GM18861 (cell line): ENCODE results near the gene AKR7A3.
"Not testable (repeated sequence)": the region's sequence is repeated elsewhere in the genome, so short reads cannot be mapped to it uniquely, and the experiment has no call there.

Experiments
- ATAC-seq: cut with Tn5 transposase; IDR thresholded peaks from one replicate; pipeline ENCODE4 v1.9.1; 2021; ENCODE audit not compliant: unreplicated experiment

Gene AKR7A3

DNA sequence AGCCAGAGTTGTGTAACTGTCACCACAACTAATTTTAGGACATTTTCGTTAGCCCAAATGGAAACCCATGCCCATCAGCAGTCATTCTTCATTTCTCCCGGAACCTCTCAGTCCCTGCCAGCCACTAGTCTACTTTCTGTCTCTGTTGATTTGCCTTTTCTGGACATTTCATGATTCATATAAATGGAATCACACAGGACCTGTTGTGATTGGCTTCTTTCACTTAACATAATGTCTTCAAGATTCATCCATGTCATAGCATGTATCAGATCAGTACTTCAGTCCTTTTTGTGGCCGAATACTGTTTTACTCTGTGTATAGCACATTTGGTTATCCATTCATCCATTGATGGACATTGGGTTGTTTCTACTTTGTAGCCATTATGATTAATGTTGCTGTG is 30.6 kb upstream of the AKR7A3 start:
- no peak for ATAC-seq

DNA sequence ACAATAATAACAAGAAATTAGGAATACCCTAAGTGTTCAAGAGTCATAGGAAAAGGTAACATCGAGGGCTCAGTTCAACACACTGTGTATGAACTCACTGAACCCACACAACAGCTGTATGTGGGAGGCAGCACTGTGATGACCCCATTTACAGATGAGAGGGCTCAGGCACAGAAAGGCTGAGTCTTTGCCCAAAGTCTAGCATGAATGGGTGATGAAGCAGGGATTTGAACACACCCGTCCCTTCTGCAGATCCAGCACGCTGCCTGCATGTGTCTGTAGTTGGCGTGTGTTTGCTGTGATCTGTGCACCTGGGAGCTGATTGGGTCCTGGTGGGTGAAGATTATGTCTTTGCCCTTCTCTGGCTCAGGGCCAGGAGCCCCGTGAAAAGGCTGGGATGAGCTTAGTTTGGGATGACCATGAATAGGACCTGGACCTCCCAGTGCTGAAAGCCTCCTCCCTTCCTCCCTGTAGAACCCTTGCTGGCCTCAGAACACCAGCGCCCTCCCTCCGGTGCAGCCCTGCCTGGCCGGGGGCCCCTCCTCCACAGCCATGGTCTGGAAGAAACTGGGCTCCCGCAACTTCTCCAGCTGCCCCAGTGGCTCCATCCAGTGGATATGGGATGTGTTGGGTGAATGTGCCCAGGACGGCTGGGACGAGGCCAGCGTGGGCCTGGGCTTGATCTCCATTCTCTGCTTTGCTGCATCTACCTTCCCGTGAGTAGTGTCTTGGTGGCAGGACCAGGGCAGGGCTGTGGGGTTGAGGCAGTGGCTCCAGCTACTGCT is 28.7 kb upstream of the AKR7A3 start:
- no peak for ATAC-seq

DNA sequence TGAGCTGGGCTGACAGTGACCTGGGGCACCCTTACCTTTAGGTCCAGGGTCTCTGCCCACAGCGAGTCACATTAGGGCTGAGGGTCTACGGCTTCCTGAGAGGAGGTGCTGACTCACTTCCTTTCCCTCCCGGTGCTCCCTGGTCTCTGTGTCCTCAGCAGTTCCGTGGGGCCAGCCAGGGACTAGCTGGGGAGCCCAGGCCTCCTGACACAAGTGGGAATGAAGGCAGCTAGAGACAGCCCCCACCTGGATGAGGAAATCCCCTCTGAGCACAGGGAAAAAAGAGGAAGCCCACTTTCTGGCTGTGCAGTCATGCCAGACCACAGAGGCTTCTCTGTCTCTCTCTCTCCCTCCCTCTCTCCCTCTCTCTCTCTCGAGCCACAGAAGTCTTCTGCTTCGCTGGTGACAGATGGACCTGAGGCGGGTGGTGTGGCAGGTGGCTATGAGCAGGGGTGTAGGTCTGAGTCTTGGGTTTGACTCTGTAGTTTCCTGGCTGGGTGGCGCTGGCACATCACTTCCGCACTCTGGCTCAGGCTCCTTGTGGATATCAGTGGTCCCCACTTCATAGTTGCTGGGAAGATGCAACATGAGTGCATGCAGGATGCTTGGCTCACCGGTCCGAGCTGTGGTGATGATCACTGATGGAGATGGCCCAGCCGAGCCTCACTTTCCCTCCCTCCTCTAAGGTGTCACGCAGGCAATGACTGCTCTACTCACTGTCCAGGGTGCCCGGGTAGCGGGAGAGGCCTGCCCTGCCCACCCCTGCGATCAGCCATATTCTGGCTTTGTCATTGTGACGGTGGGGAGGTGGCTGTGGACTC is 27.0 kb upstream of the AKR7A3 start:
- no peak for ATAC-seq

DNA sequence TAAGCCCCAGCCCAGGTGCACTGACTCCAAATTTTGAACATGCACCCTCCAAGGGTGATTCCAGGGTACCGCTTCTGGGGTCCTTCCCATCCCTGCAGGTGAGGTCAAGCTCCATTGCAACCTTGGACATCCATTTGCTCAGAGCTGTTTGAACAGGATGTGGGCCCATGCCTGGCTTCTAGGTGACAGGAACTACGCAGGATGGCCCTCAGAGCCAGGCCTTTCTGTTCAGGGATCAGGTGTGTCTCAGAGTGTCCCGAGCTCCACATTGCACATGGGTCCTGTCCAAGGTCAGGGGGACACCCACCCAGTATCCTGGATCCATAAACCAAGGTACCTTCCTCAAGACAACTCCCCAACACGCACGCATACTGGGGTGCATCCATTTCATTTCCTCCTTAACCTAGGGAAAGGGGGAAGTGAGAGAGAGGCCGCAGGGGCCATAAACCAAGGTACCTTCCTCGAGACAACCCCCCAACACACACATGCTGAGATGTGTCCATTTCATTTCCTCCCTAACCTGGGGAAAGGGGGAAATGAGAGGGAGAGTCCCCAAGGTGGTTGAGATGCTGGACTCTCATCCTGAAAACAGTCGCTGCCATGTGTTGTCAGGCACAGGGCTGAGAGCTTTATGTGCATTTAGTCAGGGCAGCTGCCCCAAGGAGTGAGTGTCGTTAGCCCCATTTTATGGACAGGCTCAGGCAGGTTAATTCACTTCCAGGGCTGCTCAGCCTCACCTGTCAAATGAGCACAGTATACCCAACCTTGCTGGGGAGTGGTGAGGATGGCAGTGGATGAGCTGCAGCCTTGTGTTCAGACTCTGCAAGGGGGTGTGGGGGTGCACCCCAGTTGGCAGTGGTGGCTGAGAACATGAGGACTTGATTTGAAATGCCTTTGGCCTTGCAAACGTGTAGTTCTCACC is 25.7 kb upstream of the AKR7A3 start:
- ATAC-seq = no peak

DNA sequence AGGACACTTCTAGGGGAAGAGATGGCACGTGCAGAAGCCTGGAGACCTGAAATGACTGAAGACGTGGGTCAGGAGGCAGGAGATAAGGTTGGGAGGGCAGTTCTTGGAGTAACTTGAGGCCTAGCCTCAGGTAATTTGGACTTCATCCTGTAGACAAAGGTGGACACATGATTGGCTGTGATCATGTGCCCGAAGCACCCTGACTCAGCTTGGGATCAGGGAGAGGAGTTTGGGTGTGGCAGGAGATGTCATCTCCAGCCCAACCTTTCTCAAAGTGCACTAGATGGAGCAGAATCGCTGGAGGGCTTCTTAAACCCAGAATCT is 25.0 kb upstream of the AKR7A3 start:
- ATAC-seq = no peak

DNA sequence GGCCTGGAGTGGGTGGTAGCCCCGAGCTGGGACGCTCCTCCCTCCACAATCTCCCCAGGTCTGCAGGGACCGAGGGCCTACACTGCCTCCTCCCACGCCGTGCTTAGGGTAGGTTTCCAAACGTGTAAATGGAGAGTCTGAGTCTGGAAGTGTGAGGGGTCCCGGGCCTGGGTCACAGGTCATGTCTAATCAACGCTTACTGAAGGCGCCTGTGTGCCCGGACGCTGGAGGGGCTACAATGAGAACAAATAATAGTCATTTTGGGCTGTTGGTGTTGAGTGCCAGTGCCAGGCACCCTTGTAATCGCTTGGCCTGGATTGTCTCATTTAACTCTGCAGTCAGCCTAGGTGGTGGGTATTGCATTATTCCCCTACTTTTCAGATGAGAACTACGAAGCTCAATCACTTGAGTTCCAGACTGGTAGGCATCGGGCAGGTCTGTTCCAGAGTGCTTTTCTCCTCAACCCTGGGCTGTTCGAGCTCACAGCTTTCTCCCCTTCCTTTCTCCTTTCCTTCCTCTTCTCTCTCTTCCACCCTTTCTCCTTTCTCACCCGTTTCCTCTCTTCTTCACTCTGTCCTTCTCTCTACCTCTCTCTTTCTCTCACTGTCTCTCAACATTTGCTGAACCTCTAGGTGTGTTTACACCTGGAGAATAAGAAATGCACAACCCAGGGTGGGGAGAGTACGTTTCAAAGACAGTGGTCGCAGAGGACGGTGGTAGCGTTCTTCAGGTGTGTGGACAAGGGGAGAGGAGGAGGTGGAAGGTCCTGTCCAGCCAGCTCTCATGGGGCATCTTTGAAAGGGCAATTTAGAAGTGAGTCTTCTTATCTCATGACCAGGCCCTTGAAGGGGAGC is 24.4 kb upstream of the AKR7A3 start:
- ATAC-seq = no peak

DNA sequence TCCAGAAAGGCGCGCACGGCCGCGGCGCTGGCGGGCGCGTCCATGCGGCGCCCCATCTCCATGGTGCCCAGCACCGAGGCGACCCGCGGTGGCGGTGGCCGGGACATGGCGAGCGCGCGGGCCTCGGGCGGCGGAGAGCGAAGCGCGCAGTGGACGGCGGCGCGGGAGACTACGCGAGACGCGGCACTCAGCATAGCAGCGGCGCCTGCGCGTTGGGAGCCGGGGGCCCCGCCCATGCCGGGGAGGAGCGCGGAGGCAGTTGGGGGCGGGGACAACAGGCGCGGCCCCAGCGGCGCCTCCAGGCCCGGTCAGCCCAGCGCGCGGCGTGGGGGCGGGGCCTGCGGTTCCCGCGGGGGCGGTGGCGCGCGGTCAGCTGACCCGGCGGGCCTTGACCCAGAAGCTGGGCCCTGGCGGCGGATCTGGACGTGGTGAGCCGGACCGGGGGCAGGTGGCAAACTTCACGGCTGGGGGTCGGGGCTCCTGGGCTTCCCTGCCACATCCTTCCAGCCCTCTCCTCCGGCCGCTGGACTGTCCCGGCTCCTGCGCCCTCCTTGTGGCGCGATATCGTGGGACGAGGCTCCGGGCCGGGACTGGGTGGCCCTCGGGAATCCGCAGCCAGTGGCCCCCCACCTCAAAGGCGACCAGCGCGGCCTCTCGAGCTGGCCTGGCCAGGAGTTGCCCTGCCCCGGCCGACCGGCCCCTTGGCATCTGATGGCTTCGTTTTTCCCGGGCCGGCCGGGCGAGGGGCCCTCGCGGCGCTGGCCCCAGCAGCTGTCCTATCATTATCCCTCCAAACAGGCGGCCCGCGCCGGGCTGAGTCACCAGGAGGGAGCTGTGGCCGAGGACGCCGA is 23.6 kb upstream of the AKR7A3 start, which contains the start of the genes AKR7A2 and SLC66A1:
AKR7A2 (minus strand) TSS at position 214 of the 851 bp plus-strand sequence; CDS start at position 194, 20 bp downstream.
SLC66A1 (plus strand) TSS at position 396 of the 851 bp plus-strand sequence. CDS start 5,352 bp downstream, outside the sequence.
- peak; percentile 70 for ATAC-seq

DNA sequence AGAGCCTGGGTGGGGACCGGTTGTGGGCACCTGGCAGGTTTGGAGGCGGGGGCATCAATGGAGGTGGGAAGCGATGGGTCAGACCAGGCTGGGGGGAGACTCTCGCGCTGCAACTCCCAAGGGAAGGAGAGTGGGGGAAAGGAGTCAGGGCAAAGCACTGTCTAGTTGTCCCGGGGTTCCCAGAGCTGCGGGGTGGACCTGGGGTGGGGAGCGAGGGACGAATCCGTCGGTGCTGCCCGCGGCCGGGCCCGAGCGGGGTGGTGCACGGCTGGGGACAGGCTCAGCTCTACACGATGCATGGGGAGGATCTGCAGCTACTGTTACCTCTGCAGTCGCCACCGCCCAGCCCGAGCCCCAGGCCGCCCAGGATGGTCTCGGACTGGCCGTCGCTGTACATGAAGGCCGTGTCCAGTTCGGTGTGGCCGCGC is 22.9 kb upstream of the AKR7A3 start:
- ATAC-seq = no peak

DNA sequence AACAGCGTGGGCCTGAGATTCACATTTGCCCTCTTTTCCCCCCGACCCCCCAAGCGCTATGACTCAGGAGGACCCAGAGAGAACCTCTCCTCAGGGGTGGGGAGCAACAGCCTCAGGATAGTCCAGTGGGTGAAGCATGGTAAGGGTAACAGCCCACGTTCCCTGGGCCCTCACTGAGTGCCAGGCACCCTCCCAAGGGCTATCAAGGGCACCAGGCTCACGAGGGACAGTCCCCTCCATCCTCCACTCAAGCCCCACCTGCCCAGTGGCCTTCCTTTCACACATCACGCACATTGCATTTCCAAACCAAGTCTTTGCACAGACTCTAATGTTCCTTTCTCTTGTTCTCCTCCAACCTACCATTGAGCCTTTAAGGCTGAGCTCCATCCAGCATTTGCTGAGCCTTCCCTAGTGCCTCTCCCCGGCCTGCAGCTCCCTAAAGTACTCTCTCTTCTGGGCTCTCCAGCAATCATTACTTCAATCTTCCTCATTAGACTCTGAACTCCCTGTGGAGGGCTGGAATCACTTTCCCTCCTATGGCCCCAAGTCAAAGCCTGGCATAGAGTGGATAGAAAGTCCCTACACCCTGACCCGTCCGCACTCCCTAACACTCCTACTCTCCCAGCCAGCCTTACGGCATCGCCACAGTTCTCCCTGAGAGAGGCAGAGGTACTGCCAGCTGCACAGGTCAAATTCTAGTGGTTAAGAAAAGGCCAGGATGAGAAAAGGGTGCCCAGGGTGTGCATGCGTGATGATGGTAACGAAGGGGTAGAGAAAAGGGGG is 22.3 kb upstream of the AKR7A3 start:
- no peak for ATAC-seq

DNA sequence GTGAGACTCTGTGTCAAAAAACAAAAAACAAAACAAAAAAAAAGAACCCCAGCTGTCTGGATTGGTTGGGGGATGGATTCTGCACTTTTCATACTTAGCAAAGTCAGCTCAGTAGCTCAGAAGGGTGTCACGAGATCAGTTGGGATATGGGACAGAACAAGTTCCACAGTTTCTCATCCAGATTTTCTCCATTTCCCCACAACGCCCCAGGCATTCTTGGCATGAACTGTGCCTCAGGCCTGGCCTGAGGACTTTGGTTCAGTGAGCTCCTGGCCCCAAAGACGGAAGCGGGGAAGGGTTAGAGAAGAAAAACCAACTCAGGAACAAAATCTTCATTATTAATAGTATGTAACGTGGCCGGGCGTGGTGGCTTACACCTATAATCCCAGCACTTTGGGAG is 21.5 kb upstream of the AKR7A3 start:
- ATAC-seq = no peak

DNA sequence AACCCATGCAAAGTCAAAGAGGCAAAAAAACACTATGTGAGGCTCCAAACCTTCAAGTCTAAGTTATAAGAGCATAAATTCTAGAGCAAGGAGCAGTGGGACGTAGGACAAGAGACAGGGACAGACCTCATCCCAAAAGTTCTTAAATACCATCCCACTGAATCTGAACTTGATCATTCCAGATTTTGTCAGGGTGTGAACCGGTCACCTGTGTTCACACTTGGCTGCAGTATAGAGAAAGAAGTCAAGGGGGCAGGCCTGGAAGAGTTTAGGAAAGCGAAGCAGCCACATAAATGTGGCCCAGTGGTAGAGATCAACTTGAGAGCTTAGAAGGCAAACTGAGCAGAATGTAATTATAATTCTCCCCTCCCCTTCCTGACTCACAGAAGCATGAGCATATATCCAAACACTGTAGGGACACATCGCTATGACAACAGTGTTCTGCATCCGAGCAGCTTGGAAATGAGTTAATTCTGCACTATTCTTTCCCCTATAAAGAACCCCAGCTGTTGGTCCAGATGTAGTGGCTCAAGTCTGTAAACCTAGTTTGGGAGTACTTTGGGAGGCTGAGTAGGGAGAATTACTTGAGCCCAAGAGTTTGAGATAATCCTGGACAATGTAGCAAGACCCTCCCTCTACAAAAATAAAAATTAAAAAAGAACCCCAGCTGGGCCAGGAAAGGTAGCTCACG is 20.7 kb upstream of the AKR7A3 start:
- no peak for ATAC-seq

DNA sequence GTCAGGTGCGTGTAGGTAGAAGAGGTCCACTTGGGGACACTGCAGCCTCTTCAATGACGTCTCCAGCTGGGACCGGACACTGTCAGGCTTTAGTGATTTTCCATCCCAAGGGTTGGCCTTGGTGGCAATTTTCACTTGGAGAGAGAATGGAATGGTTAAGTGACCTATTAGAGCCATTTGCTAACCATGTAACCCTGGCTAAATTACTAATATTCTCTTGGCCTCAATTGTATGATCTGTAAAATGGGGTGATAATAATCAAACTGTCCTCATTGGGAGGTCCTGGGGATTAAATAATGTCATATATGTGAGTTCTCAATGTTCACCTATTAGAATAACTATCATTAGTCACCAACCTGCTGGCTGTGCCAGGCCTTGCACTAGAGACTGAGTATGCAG is 19.9 kb upstream of the AKR7A3 start:
- ATAC-seq = no peak

DNA sequence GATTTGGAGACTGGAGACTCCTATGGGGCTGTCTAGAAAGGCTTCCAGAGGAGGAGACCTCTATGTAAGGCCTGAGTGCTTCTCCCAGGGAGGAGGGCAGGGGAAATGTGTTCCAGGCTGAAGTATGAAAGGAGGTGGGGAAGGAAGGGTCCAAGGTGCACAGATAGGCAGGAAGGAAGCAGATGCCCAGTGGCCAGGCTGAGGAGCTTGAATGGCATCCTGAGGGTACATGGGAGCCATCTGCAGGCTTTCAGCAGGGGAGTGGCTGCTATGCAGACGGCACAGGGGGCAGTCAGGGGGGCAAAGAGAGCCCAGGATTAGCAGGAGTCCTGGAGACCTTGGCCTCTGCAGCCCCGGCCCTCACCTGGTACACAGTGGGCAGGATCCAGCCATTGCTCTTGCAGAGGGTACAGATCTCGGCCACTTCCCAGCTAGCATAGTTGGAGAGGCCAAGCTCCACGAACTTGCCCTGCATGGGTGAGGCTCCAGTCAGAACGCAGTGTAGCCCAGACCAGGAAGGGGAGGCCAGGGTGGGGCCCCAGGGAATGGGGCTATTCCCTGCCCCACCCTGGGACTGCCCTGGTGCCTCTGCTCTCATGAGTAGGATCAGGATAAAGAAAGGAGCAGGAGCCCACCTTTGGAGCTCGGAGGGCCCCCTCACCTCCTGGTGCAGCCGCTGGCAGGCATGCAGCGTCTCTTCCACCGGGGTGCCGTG is 19.4 kb upstream of the AKR7A3 start:
- ATAC-seq = no peak

DNA sequence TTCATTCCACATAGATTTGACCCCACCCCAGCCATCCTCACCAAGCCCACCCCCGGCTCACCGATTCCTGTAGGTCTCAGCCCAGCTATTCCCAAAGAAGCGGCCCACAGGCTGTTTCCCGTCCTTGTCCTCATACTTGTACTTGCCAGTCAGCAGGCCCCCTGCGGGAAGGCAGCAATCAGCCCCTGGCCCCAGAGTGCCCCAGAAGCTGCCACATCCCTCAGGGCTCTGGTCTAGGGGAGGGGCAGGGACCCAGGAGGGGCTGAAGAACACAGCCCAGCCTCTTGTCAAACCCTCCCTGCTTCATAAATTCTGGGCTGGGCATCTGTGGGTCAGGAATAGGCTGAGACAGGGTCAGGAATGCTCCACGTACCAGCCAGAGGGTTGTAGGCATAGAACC is 18.4 kb upstream of the AKR7A3 start:
- ATAC-seq = no peak

DNA sequence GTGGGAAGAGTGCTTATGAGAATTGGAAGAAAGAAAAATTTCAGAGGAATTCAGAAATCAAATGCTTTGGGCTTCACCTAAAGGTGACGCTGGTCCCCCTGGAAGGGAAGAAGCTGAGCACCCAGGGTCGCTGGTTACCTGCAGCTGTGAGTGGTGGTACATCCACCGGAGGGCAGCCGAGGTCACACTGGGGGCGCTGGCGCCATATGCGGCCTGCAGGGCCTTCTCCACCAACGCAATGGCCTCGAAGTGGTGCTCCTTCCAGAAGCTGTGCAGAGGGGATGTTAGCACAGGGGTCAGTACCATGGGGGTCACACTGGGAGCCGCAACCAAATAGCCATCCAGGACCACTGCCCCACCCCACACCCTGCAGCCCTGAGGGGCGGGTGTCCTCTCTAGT is 17.3 kb upstream of the AKR7A3 start:
- no peak for ATAC-seq

DNA sequence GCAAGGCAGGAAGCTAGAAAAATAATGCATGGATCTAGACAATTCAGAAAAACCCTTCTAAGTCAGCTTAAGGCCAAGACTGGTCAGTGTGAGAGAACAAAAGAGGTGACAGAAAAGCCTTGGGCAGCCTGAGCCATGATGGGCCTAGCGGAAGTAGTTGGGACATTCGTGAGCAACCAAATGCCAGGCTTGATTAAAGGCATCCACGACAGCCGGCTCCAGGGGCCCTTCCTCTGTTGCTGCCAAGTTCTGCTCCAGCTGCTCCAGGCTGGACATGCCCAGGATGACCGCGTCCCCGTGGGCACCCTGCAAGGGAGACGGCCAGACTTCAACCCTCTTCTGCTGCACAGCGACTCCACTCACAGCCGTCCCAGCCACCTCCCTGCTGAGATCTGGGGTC is 15.5 kb upstream of the AKR7A3 start:
- ATAC-seq = not testable (repeated sequence)

DNA sequence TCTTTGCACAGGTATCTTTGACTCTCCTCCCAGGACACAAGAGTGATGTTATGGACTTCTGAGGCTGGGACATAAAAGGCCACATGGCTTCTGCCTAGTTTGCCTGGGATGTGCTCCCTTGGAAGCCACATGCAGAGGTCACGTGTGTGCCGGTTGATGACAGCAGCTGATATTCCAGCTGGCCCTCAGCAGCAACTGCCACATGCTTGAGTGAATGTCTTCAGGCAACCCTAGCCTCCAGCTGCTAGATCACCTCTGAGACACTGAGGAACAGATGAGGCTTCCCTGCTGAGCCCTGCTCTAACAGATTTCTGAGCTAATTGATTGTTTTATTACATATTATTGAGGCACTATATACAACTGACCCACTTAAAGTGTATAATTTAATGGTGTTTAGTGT is 11.6 kb upstream of the AKR7A3 start:
- no peak for ATAC-seq
